HTR-8/SVneo (cell line): Measurements from ENCODE around the gene ZNF503.

Experiments
- DNase-seq: peaks from one replicate; pipeline ENCODE4 v3.0.0; 2011; ENCODE audit warnings: low spot score, mixed read lengths; ENCODE audit not compliant: insufficient read length
- FAIRE-seq: peaks from 2 replicates; lab custom pipeline; 2011; peaks lifted over from hg19 to GRCh38; lab: Jason Lieb, UNC

The ZNF503 gene

GRCh38 chr10:75401569-75402485 lies at the start of gene ZNF503:
TSS of gene ZNF503 (minus strand) at chr10:75401764. CDS start at chr10:75401419, 345 bp downstream.
- DNase-seq (peak; percentile 95), FAIRE-seq (peak; percentile 91)

- no peak for FAIRE-seq
These were observed 49.4 kb upstream of the ZNF503 start for GRCh38 chr10:75450644-75451640.

GRCh38 chr10:75450075-75450445 lies 48.5 kb upstream of the ZNF503 start:
- no peak for FAIRE-seq
- DNase-seq: no peak

More at GRCh38 chr10:75450644-75451640, 49.4 kb upstream of the ZNF503 start:
- DNase-seq: no peak

- FAIRE-seq (no peak), DNase-seq (no peak)
These were observed 48.0 kb upstream of the ZNF503 start for GRCh38 chr10:75449382-75450074.

GRCh38 chr10:75448166-75448565 lies 46.6 kb upstream of the ZNF503 start:
- no peak for DNase-seq
- no peak for FAIRE-seq

- DNase-seq (no peak), FAIRE-seq (no peak)
These were observed 44.9 kb upstream of the ZNF503 start for GRCh38 chr10:75446508-75446907.

- FAIRE-seq (peak; percentile 57), DNase-seq (no peak)
These were observed 43.3 kb upstream of the ZNF503 start for GRCh38 chr10:75444781-75445386.

- no peak for FAIRE-seq
These were observed 41.8 kb upstream of the ZNF503 start for GRCh38 chr10:75443362-75443761.

GRCh38 chr10:75441682-75442081 lies 40.1 kb upstream of the ZNF503 start:
- DNase-seq (no peak), FAIRE-seq (no peak)

More at GRCh38 chr10:75443362-75443761, 41.8 kb upstream of the ZNF503 start:
- DNase-seq: no peak

GRCh38 chr10:75441196-75441595 lies 39.6 kb upstream of the ZNF503 start:
- FAIRE-seq (no peak), DNase-seq (no peak)

- DNase-seq (no peak), FAIRE-seq (no peak)
These were observed 38.8 kb upstream of the ZNF503 start for GRCh38 chr10:75440271-75440793.

- DNase-seq (no peak), FAIRE-seq (no peak)
These were observed 38.2 kb upstream of the ZNF503 start for GRCh38 chr10:75439811-75440210.

GRCh38 chr10:75438275-75438674 lies 36.7 kb upstream of the ZNF503 start:
- DNase-seq: no peak
- FAIRE-seq: no peak

GRCh38 chr10:75437693-75438092 lies 36.1 kb upstream of the ZNF503 start:
- DNase-seq: no peak
- no peak for FAIRE-seq

GRCh38 chr10:75436896-75437295 lies 35.3 kb upstream of the ZNF503 start:
- DNase-seq (no peak), FAIRE-seq (no peak)

GRCh38 chr10:75435291-75435690 lies 33.7 kb upstream of the ZNF503 start:
- DNase-seq: no peak
- no peak for FAIRE-seq

GRCh38 chr10:75434291-75434690 lies 32.7 kb upstream of the ZNF503 start:
- peak; percentile 46 for FAIRE-seq

GRCh38 chr10:75433216-75433615 lies 31.7 kb upstream of the ZNF503 start:
- no peak for DNase-seq
- FAIRE-seq: no peak

More at GRCh38 chr10:75434291-75434690, 32.7 kb upstream of the ZNF503 start:
- no peak for DNase-seq

GRCh38 chr10:75432763-75433162 lies 31.2 kb upstream of the ZNF503 start:
- no peak for FAIRE-seq
- DNase-seq: no peak
